Liver (tissue), 3 donors: ENCODE measurements around the gene XRCC1.
"Not testable (repeated sequence)": the region's sequence is repeated elsewhere in the genome, so short reads cannot be mapped to it uniquely, and the experiment has no call there.

Experiments
- ATF3 ChIP-seq: IDR thresholded peaks from 2 replicates; pipeline ENCODE4 v1.6.1; 2016; ENCODE audit warnings: antibody characterized with exemption
- CTCF ChIP-seq: fragments of 150-350 bp; IDR thresholded peaks from 2 replicates; pipeline ENCODE4 v1.5.1; 2017; ENCODE audit warnings: improper control_type of control experiment, low read depth, low read length; ENCODE audit not compliant: missing input control
- EGR1 ChIP-seq, 2 donors: IDR thresholded peaks; 2 replicates each; pipeline ENCODE4 v1.6.1; 2016 to 2018; ENCODE audit warnings: antibody characterized with exemption in 2 of 2, low read depth in 2 of 2
- GABPA ChIP-seq, 2 donors: IDR thresholded peaks in 1 of 2; conservative IDR thresholded peaks in 1 of 2; 2 replicates each; pipeline ENCODE4 v1.6.1; 2016; ENCODE audit warnings: antibody characterized with exemption in 2 of 2, mild to moderate bottlenecking in 1 of 2, moderate library complexity in 1 of 2
- HNF4G ChIP-seq: IDR thresholded peaks from 2 replicates; pipeline ENCODE4 v1.6.1; 2016; ENCODE audit warnings: antibody characterized with exemption
- JUND ChIP-seq, 2 donors: IDR thresholded peaks; 2 replicates each; pipeline ENCODE4 v1.6.1; 2016; ENCODE audit warnings: antibody characterized with exemption in 2 of 2
- REST ChIP-seq: IDR thresholded peaks from 2 replicates; pipeline ENCODE4 v1.6.1; 2016; ENCODE audit warnings: antibody characterized with exemption, mild to moderate bottlenecking
- TAF1 ChIP-seq: conservative IDR thresholded peaks from 2 replicates; pipeline ENCODE4 v1.6.1; 2016; ENCODE audit warnings: antibody characterized with exemption, mild to moderate bottlenecking
- YY1 ChIP-seq: IDR thresholded peaks from 2 replicates; pipeline ENCODE4 v1.6.1; 2016; ENCODE audit warnings: antibody characterized with exemption, mild to moderate bottlenecking
- ZBTB33 ChIP-seq: IDR thresholded peaks from 2 replicates; pipeline ENCODE4 v1.6.1; 2016; ENCODE audit warnings: antibody characterized with exemption
- TF ChIP-seq, protein P1 (sequence below): IDR thresholded peaks from 2 replicates; pipeline ENCODE4 v1.6.1; 2016; ENCODE audit warnings: antibody characterized with exemption
- donor health status: healthy.
- donor health status: healthy.

- not testable (repeated sequence) for TF ChIP-seq CTCF; JUND (IDR thresholded peaks at IDR 0.05); EGR1 (IDR thresholded peaks at IDR 0.05; ENCODE audit: low read depth in 2 of 2); HNF4G; REST; ATF3; ZBTB33; TAF1; GABPA (IDR thresholded peaks at IDR 0.05 in 1 of 2, conservative IDR thresholded peaks at IDR 0.05 in 1 of 2); YY1
- TF ChIP-seq, protein P1, sequence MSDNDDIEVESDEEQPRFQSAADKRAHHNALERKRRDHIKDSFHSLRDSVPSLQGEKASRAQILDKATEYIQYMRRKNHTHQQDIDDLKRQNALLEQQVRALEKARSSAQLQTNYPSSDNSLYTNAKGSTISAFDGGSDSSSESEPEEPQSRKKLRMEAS = not testable (repeated sequence)
These were observed 62.9 kb downstream of the XRCC1 start for GRCh38 chr19:43512399-43512798.
